Activated CD4-positive, alpha-beta T cell treated with anti-CD3 and anti-CD28 coated beads, Interleukin-2, amount 50 U/mL, for 1 hour (primary cell): ENCODE results near the gene MICB.

Experiments used
- DNase-seq: peaks from one replicate; pipeline ENCODE4 v3.0.0-alpha.2; 2020

The MICB gene

DNA sequence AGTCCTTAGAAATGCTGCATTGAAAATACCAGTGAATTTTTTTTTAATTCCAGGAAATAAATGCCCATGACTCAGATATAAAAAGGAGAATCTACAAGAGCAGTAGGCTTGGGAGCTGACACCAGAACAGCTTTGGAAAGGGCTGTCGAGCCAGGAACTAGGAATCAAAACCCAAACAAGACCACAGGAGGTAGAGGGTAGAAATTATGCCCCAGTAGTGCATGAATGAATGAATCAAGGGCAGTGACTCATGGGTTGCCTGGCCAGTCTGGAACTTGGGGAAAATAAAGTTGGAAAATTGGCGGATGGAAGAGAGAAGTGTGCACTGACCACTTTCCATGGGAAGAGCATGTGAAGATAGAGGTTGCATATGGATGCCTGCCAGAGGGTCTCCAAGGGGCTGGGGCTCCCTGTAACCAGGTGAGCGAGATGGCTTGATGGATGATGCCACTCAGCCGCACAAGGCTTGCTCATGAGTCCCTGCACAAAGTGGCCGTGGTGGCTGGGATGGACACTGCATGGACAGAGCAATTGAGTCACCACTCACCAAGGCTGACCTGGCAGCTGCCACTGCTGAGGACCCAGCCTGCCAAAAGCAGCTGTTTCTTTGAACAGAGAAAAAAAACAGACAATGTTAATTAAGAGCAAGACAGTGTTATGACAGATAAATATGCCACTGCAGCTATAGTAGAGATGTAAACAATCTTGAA, 15.7 kb downstream of the MICB start:
- no peak for DNase-seq

DNA sequence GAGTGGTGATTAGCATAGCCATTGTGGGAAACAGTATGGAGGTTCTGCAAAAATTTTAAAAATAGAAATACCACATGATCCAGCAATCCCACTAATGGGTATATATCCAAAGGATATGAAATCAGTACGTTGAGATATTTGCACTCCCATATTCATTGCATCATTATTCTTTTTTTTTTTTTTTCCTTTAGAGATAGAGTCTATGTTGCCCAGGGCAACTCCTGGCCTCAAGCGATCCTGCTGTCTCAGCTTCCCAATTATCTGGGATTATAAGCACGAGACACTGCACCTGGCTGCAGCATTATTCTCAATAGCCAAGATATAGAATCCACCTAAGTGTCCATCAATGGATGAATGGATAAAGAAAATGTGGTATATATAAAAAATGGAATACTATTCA, 23.9 kb downstream of the MICB start:
- DNase-seq = no peak

DNA sequence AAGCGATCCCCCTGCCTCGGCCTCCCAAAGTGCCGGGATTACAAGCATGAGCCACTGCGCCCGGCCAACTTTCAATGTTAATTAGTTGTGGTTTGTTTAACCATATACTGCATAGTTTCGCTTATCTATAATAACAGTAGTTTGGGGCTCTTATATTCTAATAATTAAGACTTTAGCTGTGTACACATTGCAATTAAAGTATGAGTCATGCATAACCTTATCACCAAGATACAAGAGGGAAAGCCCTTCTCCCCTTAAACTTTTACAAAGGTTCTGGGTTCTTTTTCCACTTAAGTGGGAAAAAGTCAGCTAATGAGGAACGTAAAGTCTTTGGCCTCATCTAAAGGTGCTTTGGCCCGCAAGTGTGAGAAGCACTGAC, 27.6 kb downstream of the MICB start:
- DNase-seq = no peak

DNA sequence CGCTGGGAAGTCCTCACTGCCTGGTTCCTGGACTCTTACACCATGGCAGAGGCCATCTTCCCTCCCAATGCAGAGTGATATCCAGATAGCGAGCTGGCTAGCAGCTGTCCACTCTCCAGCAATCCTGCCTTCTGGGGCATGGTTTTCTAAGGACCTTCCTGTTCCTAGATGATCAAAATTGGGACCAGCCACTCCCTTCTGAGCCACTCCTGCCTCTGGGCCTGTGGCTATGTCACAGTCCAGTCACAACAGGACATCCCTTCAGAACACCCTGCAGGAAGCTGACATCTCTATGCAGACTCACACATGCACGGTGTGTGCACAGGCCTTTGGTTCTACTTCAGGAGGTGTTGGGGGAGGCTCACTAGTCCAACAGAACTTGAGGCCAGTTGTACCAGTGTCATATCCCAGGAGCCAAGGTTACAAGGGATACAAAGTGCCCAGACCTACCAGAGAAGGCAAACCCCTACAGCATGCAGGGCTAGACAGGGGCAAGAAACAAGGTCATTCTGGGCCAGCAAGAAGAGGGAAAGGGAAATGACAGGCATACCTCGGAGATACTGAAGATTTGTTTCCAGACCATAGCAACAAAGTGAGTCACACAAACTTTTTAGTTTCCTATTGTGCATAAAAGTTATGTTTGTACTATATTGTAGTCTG, 28.1 kb downstream of the MICB start:
- no peak for DNase-seq

DNA sequence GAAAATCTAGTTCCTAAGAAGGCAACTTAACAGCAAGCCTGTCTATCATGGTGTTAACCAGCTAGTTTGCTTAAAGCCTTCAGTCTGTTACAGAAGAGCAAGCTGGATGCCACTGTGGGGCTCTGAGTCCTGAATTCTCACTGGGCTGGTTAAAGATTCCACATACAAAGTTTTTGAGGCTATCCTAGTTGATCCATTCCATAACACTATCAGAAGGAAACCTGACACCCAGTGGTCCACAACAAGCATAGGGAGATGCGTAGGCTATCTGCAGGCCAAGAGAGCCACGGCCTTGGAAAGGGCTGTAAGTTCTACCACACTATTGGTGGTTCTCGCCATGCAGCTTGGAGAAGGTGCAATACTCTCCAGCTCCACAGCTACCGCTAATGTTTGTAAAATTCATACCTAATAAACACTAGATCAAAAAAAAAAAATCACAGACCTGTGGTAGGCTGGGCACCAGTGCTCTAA, 30.4 kb downstream of the MICB start:
- DNase-seq = no peak

DNA sequence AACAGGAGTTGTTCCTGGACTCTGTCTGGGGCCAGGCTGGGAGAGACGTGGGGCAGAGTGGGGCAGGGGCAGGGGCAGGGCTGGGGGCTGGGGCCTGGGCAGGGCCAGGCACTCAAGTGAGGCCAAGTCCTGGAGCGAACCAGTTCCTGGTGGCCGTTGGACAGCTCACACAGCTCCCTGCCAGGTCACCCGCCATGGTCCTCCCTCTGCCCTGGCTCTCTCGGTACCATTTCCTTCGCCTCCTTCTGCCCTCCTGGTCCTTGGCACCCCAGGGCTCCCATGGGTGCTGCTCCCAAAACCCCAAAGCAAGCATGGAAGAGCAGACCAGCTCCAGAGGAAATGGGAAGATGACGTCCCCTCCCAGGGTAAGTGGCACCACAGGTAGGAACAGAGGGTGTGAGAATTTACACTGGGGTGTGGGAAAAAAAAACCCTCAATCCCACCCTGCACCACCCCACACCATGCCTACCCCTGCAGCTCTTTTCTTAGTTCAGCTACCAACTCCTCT, 30.9 kb downstream of the MICB start, which contains the start of gene MCCD1:
MCCD1 (plus strand) TSS at position 142 of the 508 bp plus-strand sequence; CDS start at position 195, 53 bp downstream.
- DNase-seq = no peak

DNA sequence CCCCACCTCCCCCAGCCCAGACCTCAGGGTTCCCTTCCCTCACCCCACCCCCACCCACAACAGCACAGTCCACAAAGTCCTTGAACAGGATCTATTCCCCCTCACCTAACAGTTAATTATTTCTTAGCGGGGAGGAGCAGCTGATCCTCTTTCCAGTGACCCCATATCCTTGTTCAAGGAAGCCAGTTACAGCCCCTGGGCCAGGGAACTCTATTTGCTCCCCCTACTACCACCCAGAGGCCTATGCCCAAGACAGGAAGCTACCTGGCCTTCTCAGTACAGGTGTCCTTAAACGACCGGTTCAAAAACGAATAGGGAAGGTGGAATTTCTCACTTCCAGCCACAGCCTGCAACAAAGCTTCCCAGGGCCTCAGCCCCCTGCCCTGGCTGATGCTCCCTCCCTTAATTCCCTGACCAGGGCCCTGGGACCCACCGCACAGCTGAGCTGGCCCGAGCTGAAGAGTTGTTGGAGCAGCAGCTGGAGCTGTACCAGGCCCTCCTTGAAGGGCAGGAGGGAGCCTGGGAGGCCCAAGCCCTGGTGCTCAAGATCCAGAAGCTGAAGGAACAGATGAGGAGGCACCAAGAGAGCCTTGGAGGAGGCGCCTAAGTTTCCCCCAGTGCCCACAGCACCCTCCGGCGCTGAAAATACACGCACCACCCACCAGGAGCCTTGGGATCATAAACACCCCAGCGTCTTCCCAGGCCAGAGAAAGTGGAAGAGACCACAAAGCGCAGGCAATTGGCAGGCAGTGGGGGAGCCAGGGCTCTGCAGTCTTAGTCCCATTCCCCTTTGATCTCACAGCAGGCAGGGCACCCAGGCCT, 31.6 kb downstream of the MICB start:
- DNase-seq = no peak

DNA sequence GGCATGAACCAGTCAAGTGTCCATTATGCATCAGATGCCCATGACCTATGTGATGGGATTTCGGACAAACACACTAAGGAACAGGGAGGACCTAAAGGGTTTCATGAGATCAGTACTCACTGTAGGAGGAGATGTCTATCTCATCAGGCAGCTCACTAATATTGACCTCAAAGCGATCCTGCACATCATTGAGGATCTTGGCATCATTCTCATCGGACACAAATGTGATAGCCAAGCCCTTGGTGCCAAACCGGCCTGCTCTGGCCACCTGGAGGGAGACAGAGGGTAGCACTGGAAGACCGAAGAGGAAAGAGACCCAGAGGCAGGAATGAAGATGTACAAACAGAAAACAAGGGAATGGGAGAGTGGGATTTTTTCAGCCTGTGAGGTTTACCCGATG, 32.7 kb downstream of the MICB start:
- no peak for DNase-seq

DNA sequence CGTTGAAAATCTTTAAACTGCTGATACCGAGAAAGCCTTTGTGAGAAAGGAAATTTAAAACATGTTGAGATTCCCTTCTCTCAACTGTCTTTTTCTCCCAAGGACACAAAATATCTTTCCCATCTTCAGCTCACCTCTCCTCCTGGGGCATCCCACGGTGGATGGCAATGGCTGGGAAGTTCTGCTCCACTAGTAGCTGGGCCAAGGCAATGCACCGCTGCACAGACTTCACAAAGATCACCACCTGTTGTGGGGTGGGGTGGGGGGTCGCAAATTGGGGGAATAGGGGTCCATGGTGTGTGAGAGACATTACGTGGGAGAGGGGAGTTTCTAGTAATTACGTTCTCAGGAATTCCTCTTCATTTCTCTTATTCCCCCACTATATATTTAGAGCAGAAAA, 33.2 kb downstream of the MICB start:
- DNase-seq = no peak

DNA sequence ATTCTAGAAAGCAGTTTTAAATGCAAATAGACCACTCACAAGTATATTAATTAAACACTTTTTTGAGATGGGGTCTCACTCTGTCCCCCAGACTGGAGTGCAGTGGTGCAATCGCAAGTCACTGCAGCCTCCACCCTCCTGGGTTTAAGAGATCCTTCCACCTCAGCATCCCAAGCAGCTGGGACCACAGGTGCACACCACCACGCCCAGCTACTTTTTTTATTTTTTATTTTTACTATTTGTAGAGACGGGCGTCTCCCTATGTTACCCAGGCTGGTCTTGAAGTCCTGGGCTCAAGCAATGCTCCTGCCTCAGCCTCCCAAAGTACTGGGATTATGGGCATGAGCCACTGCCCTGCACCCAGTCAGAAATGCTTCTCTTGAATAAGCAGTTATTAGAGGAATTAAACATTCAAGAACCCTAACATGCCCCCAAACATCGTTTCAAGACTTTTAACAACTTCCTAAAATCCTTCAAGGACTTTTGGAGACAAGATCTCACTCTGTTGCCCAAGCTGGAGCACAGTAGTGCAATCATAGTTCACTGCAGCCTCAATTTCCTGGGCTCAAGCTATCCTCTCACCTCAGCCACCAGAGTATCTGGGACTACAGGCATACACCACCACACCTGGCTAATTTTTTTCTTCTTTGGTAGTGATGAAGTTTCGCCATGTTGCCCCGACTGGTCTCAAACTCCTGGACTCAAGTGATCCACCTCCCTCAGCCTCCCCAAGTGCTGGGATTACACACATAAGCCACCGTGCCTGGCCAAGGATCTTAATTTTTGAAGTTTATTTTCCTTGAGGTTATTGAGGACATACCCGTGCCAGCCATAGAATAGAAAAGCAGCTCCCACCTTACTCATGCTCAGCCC, 34.1 kb downstream of the MICB start:
- DNase-seq = no peak

DNA sequence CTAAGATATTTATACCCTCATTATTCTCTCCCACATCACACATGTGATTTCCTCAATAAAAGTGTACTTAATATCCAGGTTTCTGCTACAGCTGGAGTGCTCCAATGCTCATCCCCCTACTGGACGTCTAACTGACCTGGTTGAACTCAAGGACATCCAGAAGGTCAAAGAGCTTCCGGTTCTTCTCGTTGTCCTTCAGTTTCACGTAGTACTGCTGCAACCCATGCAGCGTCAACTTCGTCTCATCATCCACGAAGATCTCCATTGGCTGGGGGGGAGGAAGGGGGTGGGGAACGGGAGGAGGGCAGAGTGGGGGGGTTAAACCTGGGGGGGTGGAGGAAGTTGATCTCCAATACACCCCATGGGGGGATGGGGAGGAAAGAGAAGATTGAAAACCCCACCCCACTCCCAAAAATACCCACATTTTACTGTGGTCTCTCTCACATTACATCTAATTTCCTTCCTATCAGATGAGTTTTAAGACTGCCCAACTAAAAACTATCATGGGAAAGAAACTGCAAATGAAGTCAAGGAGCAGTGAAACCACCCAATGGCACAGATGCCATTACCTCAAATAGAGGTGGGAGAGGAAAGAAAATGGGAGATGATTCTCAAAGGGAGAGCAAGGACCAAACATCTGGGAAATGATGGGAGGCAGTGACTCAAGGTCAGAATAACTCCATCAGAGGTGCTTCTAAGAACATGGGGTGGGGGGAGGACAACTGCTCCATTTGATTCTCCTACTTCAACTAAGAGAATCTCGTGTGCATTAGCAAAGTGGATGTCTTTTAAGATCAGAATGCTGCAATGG, 34.9 kb downstream of the MICB start:
- no peak for DNase-seq

DNA sequence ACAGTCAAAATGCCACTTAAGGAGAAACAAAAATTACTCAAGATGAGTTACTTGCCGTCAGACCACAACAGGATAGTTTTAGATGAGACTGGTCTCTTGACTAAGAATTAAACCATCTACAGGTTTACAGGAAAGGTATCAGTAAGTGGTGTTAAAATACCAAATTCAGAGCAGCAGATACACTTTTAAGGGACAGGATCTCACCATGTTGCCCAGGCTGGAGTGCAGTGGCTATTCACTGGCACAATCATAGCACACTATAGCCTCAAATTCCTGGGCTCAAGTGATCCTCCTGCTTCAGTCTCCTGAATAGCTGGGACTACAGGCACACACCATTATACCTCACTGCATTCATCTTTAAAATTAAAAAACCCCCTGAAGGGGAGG, 35.5 kb downstream of the MICB start:
- DNase-seq = no peak

DNA sequence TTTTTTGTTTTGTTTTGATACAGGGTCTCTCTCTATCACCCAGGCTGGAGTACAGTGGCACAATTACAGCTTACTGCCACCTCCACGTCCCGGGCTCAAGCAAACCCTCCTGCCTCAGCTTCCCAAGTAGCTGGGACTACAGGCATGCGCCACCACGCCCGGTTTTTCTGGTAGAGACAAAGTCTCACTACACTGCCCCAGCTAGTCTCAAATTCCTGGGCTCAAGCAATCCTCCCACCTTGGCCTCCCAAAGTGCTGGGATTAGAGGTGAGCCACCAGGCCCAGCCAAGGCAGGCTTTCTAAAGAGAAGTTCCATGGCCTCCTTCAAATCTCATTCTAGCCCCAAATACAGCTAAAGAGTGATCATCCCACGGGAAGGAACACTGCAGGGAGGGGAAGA, 36.1 kb downstream of the MICB start:
- no peak for DNase-seq

DNA sequence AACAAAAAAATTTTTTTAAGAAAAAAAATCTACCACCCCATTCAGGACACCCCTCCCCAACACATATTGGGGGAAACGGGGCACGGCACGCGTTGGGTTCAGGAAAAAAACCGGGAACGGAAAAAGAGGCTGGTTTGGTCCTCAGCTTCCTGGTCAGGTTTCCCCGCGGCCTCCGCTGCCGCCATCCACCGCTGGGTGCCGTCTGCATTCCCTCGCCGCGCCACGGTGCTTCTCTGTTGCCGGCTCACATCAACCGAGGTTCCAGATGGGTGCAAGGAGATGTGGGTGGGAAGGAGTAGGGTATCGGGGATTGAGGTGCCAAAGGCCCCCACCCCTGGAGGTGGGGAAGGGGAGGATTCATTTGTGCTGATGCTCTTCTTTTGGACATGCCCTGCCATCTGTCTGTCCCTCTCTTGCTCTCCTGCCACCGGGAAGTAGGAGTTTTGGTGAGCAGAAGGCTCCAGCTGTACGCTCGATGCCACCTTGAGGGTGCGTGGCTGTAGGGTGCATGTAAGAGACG, 36.6 kb downstream of the MICB start:
- DNase-seq = no peak

DNA sequence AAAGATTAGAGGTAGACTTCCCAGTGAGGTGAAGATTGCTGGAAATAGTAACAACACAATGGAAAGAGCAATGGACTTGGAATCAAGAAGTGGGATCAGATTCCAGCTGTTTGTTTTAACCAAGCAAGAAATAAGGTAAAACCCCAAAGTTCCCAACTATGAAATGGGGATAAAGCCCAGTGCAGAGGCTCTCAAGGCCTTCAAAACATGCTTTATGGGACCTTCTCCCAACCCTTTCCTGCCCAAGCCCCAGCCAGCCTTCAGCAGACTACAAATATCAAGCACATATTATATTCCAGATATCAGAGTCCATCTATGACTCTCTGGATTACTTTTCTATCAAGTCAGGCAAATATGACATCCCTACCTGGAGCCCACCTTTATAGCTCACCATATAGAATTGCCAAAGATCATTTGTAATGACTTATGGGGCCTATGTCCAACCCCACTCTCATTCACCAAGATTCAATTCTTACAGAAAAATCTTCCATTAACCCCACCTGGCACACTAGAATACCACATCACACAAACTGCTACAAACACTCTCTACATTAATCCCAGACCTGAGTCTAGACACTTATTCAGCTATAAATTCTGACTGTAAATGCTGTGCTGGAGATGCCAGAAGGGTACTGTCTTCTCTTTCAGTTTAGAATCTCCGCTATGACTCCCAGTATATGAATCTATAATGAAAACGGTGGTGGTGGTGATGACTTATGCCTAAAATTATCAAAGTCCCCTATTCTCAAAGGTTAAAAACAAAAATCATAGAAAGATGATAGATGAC, 37.8 kb downstream of the MICB start:
- no peak for DNase-seq

DNA sequence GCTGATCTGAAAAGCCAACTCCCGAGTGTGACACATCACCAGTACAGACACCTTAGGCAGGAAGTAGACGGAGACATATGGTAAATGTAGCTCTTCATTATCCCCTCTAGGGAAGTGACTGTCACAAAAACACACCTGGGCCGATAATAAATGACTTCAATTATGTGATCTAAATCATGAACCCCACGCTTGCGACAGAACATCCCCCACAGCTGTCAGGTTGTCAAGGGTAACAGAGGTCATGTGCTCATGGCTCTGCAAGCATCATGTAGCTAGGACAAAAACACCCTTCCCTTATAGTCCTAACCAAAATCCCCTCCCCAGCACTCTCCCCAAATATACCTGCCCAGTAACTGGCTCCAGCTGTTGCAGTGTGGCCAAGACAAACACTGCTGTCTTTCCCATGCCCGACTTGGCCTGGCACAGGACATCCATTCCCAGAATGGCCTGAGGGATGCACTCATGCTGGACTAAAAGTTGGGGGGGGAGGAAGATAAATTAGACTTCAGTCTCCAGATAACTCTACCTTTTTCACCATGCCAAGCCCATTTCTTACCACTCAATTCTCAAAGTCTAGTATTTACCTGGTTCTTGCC, 41.0 kb downstream of the MICB start:
- no peak for DNase-seq

DNA sequence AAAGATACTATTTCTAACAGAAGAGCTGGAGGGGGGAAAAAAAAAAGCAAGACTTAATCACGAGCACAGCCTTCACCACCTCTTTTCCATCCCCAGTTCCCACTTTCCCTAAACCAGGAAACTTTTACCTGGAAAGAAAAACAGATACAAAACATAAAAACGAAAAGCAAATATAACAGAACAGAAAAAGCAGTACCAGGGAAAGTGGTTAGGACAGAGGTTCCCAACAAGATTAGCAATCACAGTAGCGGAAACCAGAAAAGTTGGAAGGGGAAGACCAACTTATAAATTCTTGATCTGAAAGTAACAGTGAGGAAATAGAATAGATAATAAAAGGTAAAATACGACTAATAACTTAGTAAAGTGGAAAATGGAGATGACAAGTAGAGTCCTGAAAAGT, 42.7 kb downstream of the MICB start:
- no peak for DNase-seq

DNA sequence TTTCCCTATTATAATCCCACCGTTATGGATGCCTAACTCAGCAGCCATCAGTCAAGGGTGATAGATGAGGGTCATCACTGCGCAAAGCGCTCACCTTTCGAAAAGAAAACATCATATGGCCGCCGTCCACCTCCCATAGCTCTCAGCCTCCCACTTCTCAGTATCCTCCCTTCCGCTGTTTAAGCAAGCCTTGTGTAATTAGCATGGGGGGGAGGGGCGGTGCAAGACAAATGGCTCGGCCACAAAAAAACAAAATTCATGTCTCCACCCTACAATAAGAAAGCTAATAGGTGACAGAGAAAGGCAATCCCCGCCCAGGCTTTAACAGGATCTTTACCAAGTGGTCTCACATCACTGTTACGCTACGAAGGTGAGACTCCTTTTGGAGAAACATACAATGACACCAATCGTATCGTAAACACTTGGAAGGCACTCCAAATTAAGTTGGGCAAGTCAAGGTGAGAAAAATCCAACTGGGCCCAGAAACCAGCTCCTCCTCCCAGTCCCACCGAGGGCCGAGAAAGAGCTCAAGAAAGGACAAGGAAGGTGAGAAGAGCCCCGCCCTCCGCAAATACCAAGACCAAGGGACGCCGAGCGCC, 43.2 kb downstream of the MICB start:
- DNase-seq = peak; percentile 70

DNA sequence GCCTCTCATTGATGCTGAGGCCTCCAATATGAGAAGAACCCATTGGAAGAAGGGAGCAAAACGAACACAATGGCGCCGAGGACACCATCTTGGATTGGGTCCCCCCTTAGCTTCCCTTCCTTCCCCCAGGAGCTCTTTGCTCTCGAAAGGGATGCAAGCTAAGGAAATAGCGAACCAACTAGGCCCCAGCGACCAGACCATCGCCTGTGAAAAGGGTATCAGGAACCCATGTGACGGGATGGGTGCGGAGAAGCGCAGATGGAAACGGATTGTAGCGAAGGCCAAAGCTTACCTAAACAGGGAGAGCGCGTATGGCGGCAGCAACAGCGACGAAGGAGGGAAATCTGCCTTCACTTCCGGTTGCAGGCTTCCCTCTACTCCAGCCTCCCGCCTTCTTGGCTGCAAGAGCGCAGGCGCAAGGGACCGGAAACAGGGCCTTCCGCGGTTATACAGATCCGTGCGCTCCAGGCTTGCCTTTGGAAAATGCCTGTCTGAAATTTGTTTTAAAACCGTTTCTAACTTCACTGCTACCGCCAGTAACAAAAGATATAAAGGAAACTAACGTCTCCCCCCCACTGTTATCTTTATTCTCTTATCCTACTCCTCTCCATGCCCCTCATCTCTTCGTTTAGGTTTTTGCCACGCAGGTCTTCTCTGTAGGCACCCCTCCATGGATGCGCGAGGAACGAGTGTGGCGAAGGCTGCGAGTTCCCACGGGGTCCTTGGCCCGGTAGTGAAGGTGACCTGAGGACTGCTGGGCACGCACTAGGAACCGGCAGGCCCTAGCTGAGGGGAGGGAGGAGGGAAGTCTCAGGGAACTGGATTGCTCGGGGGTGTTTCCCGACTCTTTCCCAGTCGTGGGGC, 43.9 kb downstream of the MICB start, which contains the start of gene DDX39B:
DDX39B (minus strand) TSS at position 346 of the 864 bp plus-strand sequence. CDS start 1,471 bp downstream, outside the sequence.
- peak; percentile 91 for DNase-seq
